GM12878 (cell line): ENCODE data around the gene ARL6IP5. TPM values are rescaled to one million over a fixed set of nuclear protein-coding genes. Genes with fewer than 3 reads are reported as not detected.

Experiments used
- ATAC-seq: fragments of 200-7000 bp; cut with Tn5 transposase; 3 replicates; pipeline ENCODE4 v1.9.1; 2020; ENCODE audit warnings: mild to moderate bottlenecking, moderate library complexity
- BruUV-seq: library from RNA; stranded (reverse); fragments of 400-500 nt; replicated peaks from 2 replicates; lab custom pipeline; 2021; lab: Mats Ljungman, UMichigan
- CTCF ChIA-PET: fragments of 300-600 bp; sonication (Branson Sonifier 250); formaldehyde crosslinking; extraction: SDS; loops from one replicate; lab custom pipeline; 2021; ENCODE audit warnings: inconsistent platforms; lab: Yijun Ruan, JAX
- POLR2A ChIA-PET: fragments of 350-600 bp; formaldehyde crosslinking; extraction: SDS; loops from one replicate; lab custom pipeline; 2021; ENCODE audit warnings: inconsistent platforms; lab: Charles Lee
- RAD21 ChIA-PET: fragments of 300-600 bp; sonication (Branson Sonifier 250); formaldehyde crosslinking; loops from one replicate; lab custom pipeline; 2023; ENCODE audit warnings: antibody characterized with exemption; ENCODE audit not compliant: unreplicated experiment; lab: Charles Lee
- SMC1A ChIA-PET: fragments of 300-600 bp; sonication (Branson Sonifier 250); formaldehyde crosslinking; loops from one replicate; lab custom pipeline; 2023; ENCODE audit not compliant: unreplicated experiment, uncharacterized antibody; lab: Charles Lee
- DNase-seq: peaks from one replicate; pipeline ENCODE4 v3.0.0-alpha.2; 2011; ENCODE audit warnings: low read depth, low spot score
- FAIRE-seq: peaks from 3 replicates; lab custom pipeline; 2011; peaks lifted over from hg19 to GRCh38; lab: Jason Lieb, UNC
- H2AFZ ChIP-seq: 2 replicates; pipeline ENCODE4 v1.6.0; 2011; ENCODE audit warnings: low read depth, low read length, control low read depth; ENCODE audit not compliant: control insufficient read depth
- H3K27ac ChIP-seq: 2 replicates; pipeline ENCODE4 v1.5.1; 2011; ENCODE audit warnings: control low read depth; ENCODE audit not compliant: control insufficient read depth, insufficient read depth
- H3K27me3 ChIP-seq, 2 experiments: replicated peaks in 1 of 2; 2 replicates each; pipeline versions ENCODE4 v1.6.0 to v1.6.1; 2011; ENCODE audit warnings: low read length in 1 of 2; ENCODE audit not compliant: control insufficient read depth in 2 of 2, insufficient read depth in 2 of 2
- H3K36me3 ChIP-seq, 2 experiments: 2 replicates each; pipeline ENCODE4 v1.5.1; 2011; ENCODE audit warnings: low read length in 1 of 2; ENCODE audit not compliant: control insufficient read depth in 2 of 2, insufficient read depth in 2 of 2
- H3K4me1 ChIP-seq: 2 replicates; pipeline ENCODE4 v1.6.1; 2011; ENCODE audit warnings: mild to moderate bottlenecking, low read length, moderate library complexity, mixed read lengths; ENCODE audit not compliant: control insufficient read depth, insufficient read depth
- H3K4me2 ChIP-seq: 2 replicates; pipeline ENCODE4 v1.6.0; 2011; ENCODE audit warnings: control low read depth; ENCODE audit not compliant: control insufficient read depth, insufficient read depth
- H3K4me3 ChIP-seq: fragments of 200-600 bp; sonication (generic); 2 replicates; pipeline ENCODE4 v1.5.1; 2016
- H3K79me2 ChIP-seq: 2 replicates; pipeline ENCODE4 v1.6.0; 2011; ENCODE audit warnings: low read length; ENCODE audit not compliant: control insufficient read depth, insufficient read depth
- H3K9ac ChIP-seq: 2 replicates; pipeline ENCODE4 v1.8.0; 2011; ENCODE audit warnings: low read length, control low read depth, mixed read lengths; ENCODE audit not compliant: control insufficient read depth, insufficient read depth
- H3K9me3 ChIP-seq: replicated peaks from 3 replicates; pipeline ENCODE4 v1.5.1; 2011; ENCODE audit warnings: mild to moderate bottlenecking, low read length; ENCODE audit not compliant: control insufficient read depth, insufficient read depth
- H4K20me1 ChIP-seq: 2 replicates; pipeline ENCODE4 v1.6.0; 2011; ENCODE audit not compliant: control insufficient read depth, insufficient read depth
- BCL11A ChIP-seq: IDR thresholded peaks from 2 replicates; pipeline ENCODE4 v1.6.1; 2011; ENCODE audit warnings: low read depth, low read length
- CUX1 ChIP-seq: IDR thresholded peaks from 2 replicates; pipeline ENCODE4 v1.6.1; 2012; ENCODE audit warnings: improper control_type of control experiment, low read depth, low read length; ENCODE audit not compliant: insufficient replicate concordance
- HDAC2 ChIP-seq: fragments of 200-600 bp; sonication (generic); IDR thresholded peaks from 2 replicates; pipeline ENCODE4 v1.6.1; 2017
- IRF4 ChIP-seq: IDR thresholded peaks from 2 replicates; pipeline ENCODE4 v1.6.1; 2011; ENCODE audit warnings: low read depth, low read length
- MYC ChIP-seq: IDR thresholded peaks from 2 replicates; pipeline ENCODE4 v1.6.1; 2011; ENCODE audit warnings: mild to moderate bottlenecking, low read length, moderate library complexity, inconsistent platforms; ENCODE audit not compliant: insufficient read depth, insufficient replicate concordance, insufficient read length, severe bottlenecking
- NFYA ChIP-seq: IDR thresholded peaks from 2 replicates; pipeline ENCODE4 v1.6.1; 2011; ENCODE audit warnings: low read depth, mild to moderate bottlenecking, low read length, improper control_type of control experiment, borderline replicate concordance
- RAD51 ChIP-seq: fragments of 450-650 bp; IDR thresholded peaks from 2 replicates; pipeline ENCODE4 v1.6.1; 2016; ENCODE audit warnings: moderate library complexity, mild to moderate bottlenecking, inconsistent platforms
- RB1 ChIP-seq: fragments of 450-650 bp; formaldehyde crosslinking; IDR thresholded peaks from 2 replicates; pipeline ENCODE4 v1.6.1; 2017; ENCODE audit warnings: mild to moderate bottlenecking, borderline replicate concordance
- SIN3A ChIP-seq: IDR thresholded peaks from 2 replicates; pipeline ENCODE4 v1.6.1; 2012; ENCODE audit warnings: low read depth, low read length, improper control_type of control experiment
- STAT1 ChIP-seq: fragments of 450-650 bp; conservative IDR thresholded peaks from 2 replicates; pipeline ENCODE4 v1.6.1; 2014; ENCODE audit warnings: antibody characterized with exemption, mild to moderate bottlenecking
- SUZ12 ChIP-seq: fragments of 200-600 bp; sonication (generic); IDR thresholded peaks from one replicate; pipeline ENCODE4 v1.6.1; 2018; ENCODE audit warnings: antibody characterized with exemption, mild to moderate bottlenecking; ENCODE audit not compliant: unreplicated experiment
- TARDBP ChIP-seq: IDR thresholded peaks from 2 replicates; pipeline ENCODE4 v1.6.1; 2016; ENCODE audit warnings: borderline replicate concordance
- TBL1XR1 ChIP-seq: IDR thresholded peaks from 2 replicates; pipeline ENCODE4 v1.6.1; 2012; ENCODE audit warnings: low read depth, low read length, improper control_type of control experiment
- YBX1 ChIP-seq: fragments of 450-650 bp; IDR thresholded peaks from 2 replicates; pipeline ENCODE4 v1.6.1; 2016; ENCODE audit warnings: antibody characterized with exemption
- ZNF384 ChIP-seq: IDR thresholded peaks from 2 replicates; pipeline ENCODE4 v1.6.1; 2012; ENCODE audit warnings: low read depth, mild to moderate bottlenecking, low read length, improper control_type of control experiment, borderline replicate concordance
- ZZZ3 ChIP-seq: IDR thresholded peaks from 2 replicates; pipeline ENCODE4 v1.6.1; 2011; ENCODE audit warnings: low read depth; ENCODE audit not compliant: control insufficient read depth, insufficient read length
- WGBS: methylation state at CpG from one replicate; pipeline ENCODE4 v1.1.6; 2016; ENCODE audit warnings: low lambda C conversion rate; ENCODE audit not compliant: insufficient replicate concordance, insufficient coverage; ENCODE audit errors: missing lambda C conversion rate; 5-methylcytosine and 5-hydroxymethylcytosine counted together
- in situ Hi-C: fragments of 300-500 bp; cut with MboI; formaldehyde crosslinking; loops from 9 replicates; pipeline ENCODE4 v1.14.3; 2018; ENCODE audit warnings: mixed read lengths
- intact Hi-C: fragments of 100-400 bp; cut with micrococcal nuclease; formaldehyde crosslinking; loops from one replicate; pipeline ENCODE4 v1.14.2; 2022; ENCODE audit not compliant: unreplicated experiment
- polyA plus RNA-seq, 11 experiments: library from polyadenylated mRNA; depleted of rRNA in 4 of 11; unstranded in 6 of 11; stranded (reverse) in 5 of 11; fragments of >200 nt; fragmentation: Nextera tagmentation in 4 of 11; fragmentation: Illumina TruSeq in 1 of 11; extraction: Ambion mirVana in 4 of 11; extraction: Trizol in 1 of 11; gene quantifications; 1 replicate in 1 of 11; 2 replicates in 10 of 11; pipeline versions ENCODE4 v1.2.1 to v1.2.3, GENCODE V29; 2011 to 2016; ENCODE audit warnings: inconsistent platforms in 2 of 11, missing spikeins in 2 of 11, low read depth in 1 of 11
- total RNA-seq, 4 experiments: library from RNA; depleted of rRNA in 3 of 4; stranded (reverse); fragments of >200 nt in 3 of 4; fragmentation: Illumina TruSeq in 1 of 4; extraction: Trizol in 1 of 4; gene quantifications; 2 replicates each; pipeline versions ENCODE4 v1.2.1 to v1.2.3, GENCODE V29; 2013 to 2021

Gene ARL6IP5
- total and polyA plus RNA-seq, 10 of the 15 experiments (the other 5 are each of a cell fraction or from before 2014, with no cell fraction given), result 78.2 to 310 (median 148) TPM

- TF ChIP-seq RAD51 (no peak), ZNF384 (no peak), STAT1 (no peak), BCL11A (no peak)
- TF ChIP-seq, all 136 proteins: peak for 0
These were observed 57.4 kb downstream of the ARL6IP5 start (continued) for GRCh38 chr3:69142090-69142489.

GRCh38 chr3:69142797-69143454 lies 58.2 kb downstream of the ARL6IP5 start:
- RAD21 ChIA-PET, result no interaction called here
- TF ChIP-seq HDAC2, result no peak
- TF ChIP-seq MYC, result no peak
- TF ChIP-seq IRF4, result no peak
- TF ChIP-seq TARDBP, result no peak
- no peak for TF ChIP-seq NFYA
- TF ChIP-seq CUX1, result no peak
- TF ChIP-seq SUZ12, result no peak
- no peak for TF ChIP-seq ZZZ3
- no peak for TF ChIP-seq TBL1XR1
- TF ChIP-seq STAT1, result no peak
- TF ChIP-seq YBX1, result no peak
- TF ChIP-seq SIN3A, result no peak
- TF ChIP-seq RB1, result no peak
- in situ Hi-C loops (no loop called here), intact Hi-C loops (no loop called here)
- H2AFZ ChIP-seq, result no peak overlapping the region
- DNase-seq (no peak), ATAC-seq (no peak), FAIRE-seq (no peak)
- H3K79me2 ChIP-seq, result no peaks in the 10 kb centered on the region
- no peaks in the 10 kb centered on the region for H4K20me1 ChIP-seq
- H3K27me3 ChIP-seq, result no peaks in the 10 kb centered on the region
- POLR2A ChIA-PET, result no interaction called here
- no peak overlapping the region for H3K9ac ChIP-seq
- SMC1A ChIA-PET, result no interaction called here
- no peak overlapping the region for H3K27ac ChIP-seq
- no TSS peak for BruUV-seq
- no peaks in the 10 kb centered on the region for H3K4me1 ChIP-seq
- H3K4me3 ChIP-seq, result no peak overlapping the region
- H3K36me3 ChIP-seq, result no peaks in the 10 kb centered on the region
- WGBS, result 7% methylated on average over 4 of the region's 4 CpGs
- CTCF ChIA-PET, result no interaction called here
- no peak overlapping the region for H3K4me2 ChIP-seq
- H3K9me3 ChIP-seq, result no peaks in the 10 kb centered on the region
